Measurements from ENCODE around the gene C1orf198. TPM values are rescaled to one million over a fixed set of nuclear protein-coding genes. Genes with fewer than 3 reads are reported as not detected.

Gene C1orf198
- polyA plus RNA-seq, 1 of the 3 experiments (the other 2 are of a cell fraction): 12.3 TPM

DNA sequence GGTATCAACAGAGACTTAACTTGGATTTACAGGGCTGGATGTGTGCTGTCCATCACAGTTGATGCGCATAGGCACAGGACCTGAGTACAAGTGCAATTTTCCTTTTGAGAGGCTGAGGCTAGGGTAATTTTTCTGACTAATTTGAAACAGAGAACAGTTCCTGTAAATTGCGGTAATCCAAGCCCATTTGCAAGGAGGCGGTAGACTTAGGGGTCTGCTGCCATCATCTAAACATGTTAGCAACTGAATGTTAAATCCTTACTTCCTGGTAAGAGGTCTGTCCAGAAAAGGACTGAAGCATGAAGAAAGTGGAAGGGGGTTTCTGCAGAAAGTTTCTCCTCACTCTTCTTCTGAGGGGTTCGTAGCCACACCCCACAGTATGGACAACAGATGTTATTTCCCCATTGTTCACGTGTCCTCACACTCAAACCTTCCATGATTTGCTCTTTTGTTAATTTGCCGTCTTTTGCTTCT lies 23.7 kb upstream of the C1orf198 start:
- CTCF ChIA-PET: interaction anchor here (1.0 kb wide), 1 partner anchor 26 kb away, joined by 3 read pairs; no protein-coding TSS in a partner anchor

More for the DNA sequence above, 23.7 kb upstream of the C1orf198 start:
- H3K4me3 ChIP-seq (ENCODE audit: low read depth in 2 of 2, low read length in 1 of 2): no peak overlapping the region
- H3K79me2 ChIP-seq (ENCODE audit: insufficient read depth): no peaks in the 10 kb centered on the region
- H3K4me1 ChIP-seq (ENCODE audit: control insufficient read depth in 1 of 2, insufficient read depth in 2 of 2, low read depth in 1 of 2, low read length in 1 of 2): no peaks in the 10 kb centered on the region
- H4K20me1 ChIP-seq (ENCODE audit: insufficient read depth): no peaks in the 10 kb centered on the region
- H3F3A ChIP-seq (replicated peaks; ENCODE audit: insufficient read depth): no peaks in the 10 kb centered on the region
- DNase-seq: no peak
- H3K27me3 ChIP-seq (ENCODE audit: insufficient read depth): no peaks in the 10 kb centered on the region
- H2AFZ ChIP-seq (ENCODE audit: low read depth): no peak overlapping the region
- WGBS (ENCODE audit: low lambda C conversion rate): 88% methylated on average over 6 of the region's 6 CpGs
- H3K9me2 ChIP-seq: no peaks in the 10 kb centered on the region
- TF ChIP-seq GATA2 (CRISPR knock-in tag; IDR thresholded peaks at IDR 0.05): no peak
- no peak for TF ChIP-seq TEAD4 (IDR thresholded peaks at IDR 0.05; ENCODE audit: borderline replicate concordance, insufficient read depth)
- TF ChIP-seq EP300 (IDR thresholded peaks at IDR 0.05; ENCODE audit: borderline replicate concordance in 1 of 2, low read depth in 1 of 2, low read length in 1 of 2): no peak
- no peak for TF ChIP-seq NRF1 (IDR thresholded peaks at IDR 0.05; ENCODE audit: low read depth, low read length)
- no peak for TF ChIP-seq SIN3A (IDR thresholded peaks at IDR 0.05; ENCODE audit: borderline replicate concordance, low read depth, low read length)
- no peak for TF ChIP-seq RFX5 (IDR thresholded peaks at IDR 0.05; ENCODE audit: low read length)
- TF ChIP-seq, protein P1, sequence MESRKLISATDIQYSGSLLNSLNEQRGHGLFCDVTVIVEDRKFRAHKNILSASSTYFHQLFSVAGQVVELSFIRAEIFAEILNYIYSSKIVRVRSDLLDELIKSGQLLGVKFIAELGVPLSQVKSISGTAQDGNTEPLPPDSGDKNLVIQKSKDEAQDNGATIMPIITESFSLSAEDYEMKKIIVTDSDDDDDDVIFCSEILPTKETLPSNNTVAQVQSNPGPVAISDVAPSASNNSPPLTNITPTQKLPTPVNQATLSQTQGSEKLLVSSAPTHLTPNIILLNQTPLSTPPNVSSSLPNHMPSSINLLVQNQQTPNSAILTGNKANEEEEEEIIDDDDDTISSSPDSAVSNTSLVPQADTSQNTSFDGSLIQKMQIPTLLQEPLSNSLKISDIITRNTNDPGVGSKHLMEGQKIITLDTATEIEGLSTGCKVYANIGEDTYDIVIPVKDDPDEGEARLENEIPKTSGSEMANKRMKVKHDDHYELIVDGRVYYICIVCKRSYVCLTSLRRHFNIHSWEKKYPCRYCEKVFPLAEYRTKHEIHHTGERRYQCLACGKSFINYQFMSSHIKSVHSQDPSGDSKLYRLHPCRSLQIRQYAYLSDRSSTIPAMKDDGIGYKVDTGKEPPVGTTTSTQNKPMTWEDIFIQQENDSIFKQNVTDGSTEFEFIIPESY (IDR thresholded peaks at IDR 0.05; ENCODE audit: borderline replicate concordance, low read depth): no peak
- TF ChIP-seq, protein P2, sequence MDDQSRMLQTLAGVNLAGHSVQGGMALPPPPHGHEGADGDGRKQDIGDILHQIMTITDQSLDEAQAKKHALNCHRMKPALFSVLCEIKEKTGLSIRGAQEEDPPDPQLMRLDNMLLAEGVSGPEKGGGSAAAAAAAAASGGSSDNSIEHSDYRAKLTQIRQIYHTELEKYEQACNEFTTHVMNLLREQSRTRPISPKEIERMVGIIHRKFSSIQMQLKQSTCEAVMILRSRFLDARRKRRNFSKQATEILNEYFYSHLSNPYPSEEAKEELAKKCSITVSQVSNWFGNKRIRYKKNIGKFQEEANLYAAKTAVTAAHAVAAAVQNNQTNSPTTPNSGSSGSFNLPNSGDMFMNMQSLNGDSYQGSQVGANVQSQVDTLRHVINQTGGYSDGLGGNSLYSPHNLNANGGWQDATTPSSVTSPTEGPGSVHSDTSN (IDR thresholded peaks at IDR 0.05): no peak
- TF ChIP-seq TCF12 (IDR thresholded peaks at IDR 0.05): no peak
- TF ChIP-seq, protein P3, sequence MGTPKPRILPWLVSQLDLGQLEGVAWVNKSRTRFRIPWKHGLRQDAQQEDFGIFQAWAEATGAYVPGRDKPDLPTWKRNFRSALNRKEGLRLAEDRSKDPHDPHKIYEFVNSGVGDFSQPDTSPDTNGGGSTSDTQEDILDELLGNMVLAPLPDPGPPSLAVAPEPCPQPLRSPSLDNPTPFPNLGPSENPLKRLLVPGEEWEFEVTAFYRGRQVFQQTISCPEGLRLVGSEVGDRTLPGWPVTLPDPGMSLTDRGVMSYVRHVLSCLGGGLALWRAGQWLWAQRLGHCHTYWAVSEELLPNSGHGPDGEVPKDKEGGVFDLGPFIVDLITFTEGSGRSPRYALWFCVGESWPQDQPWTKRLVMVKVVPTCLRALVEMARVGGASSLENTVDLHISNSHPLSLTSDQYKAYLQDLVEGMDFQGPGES (IDR thresholded peaks at IDR 0.05; ENCODE audit: low read depth, low read length): no peak
- TF ChIP-seq POLR2AphosphoS5 (IDR thresholded peaks at IDR 0.05; ENCODE audit: low read depth, low read length): no peak
- TF ChIP-seq EZH2phosphoT487 (IDR thresholded peaks at IDR 0.05; ENCODE audit: borderline replicate concordance, low read depth): no peak
- TF ChIP-seq, protein P4, sequence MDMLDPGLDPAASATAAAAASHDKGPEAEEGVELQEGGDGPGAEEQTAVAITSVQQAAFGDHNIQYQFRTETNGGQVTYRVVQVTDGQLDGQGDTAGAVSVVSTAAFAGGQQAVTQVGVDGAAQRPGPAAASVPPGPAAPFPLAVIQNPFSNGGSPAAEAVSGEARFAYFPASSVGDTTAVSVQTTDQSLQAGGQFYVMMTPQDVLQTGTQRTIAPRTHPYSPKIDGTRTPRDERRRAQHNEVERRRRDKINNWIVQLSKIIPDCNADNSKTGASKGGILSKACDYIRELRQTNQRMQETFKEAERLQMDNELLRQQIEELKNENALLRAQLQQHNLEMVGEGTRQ (IDR thresholded peaks at IDR 0.05; ENCODE audit: borderline replicate concordance, low read depth, low read length): no peak
- no peak for TF ChIP-seq FOXJ3 (CRISPR knock-in tag; IDR thresholded peaks at IDR 0.05)
- no peak for TF ChIP-seq JUND (IDR thresholded peaks at IDR 0.05)
- H3K9me3 ChIP-seq: no peaks in the 10 kb centered on the region
- H3K9ac ChIP-seq: no peak overlapping the region
- H3K4me2 ChIP-seq: no peak overlapping the region
- POLR2A ChIA-PET: no interaction called here
- H3K27ac ChIP-seq (ENCODE audit: low read depth in 2 of 2, low read length in 1 of 2): no peak overlapping the region
- H3K36me3 ChIP-seq (replicated peaks in 1 of 2; ENCODE audit: control insufficient read depth in 1 of 2, insufficient read depth in 2 of 2, low read length in 1 of 2): no peaks in the 10 kb centered on the region
